T follicular helper cell (primary cell): ENCODE results near the gene LRP1.

Source experiments
- DNase-seq: peaks from one replicate; pipeline ENCODE4 v3.0.0-alpha.2; 2020; ENCODE audit warnings: low read depth
- total RNA-seq, 2 experiments: gene quantifications; one replicate each; lab custom pipeline; 2026; lab: John Stamatoyannopoulos, UW

Gene LRP1
- total RNA-seq, result 1.3 to 26.0 reads per million in 2 experiments

GRCh38 chr12:57127726-57128518 is at the start of gene LRP1:
Gene LRP1, plus strand, starts transcription at chr12:57128483. Its CDS starts 482 bp downstream, at chr12:57128965.
- peak; percentile 76 for DNase-seq

GRCh38 chr12:57078519-57079404 is 49.5 kb upstream of the LRP1 start, which contains the start of gene NEMP1:
Gene NEMP1, minus strand, starts transcription at chr12:57078791. Its CDS starts 46 bp downstream, at chr12:57078745.
- DNase-seq, result peak; percentile 95

GRCh38 chr12:57079821-57080220 is 48.5 kb upstream of the LRP1 start:
- DNase-seq, result no peak

- DNase-seq, result no peak
These were observed 47.4 kb upstream of the LRP1 start for GRCh38 chr12:57080855-57081254.

- DNase-seq, result no peak
These were observed 42.2 kb upstream of the LRP1 start for GRCh38 chr12:57085999-57086492.

GRCh38 chr12:57086493-57087009 is 41.7 kb upstream of the LRP1 start:
- peak; percentile 29 for DNase-seq

GRCh38 chr12:57087010-57087690 is 41.1 kb upstream of the LRP1 start:
- peak; percentile 92 for DNase-seq

- peak; percentile 70 for DNase-seq
These were observed 40.5 kb upstream of the LRP1 start for GRCh38 chr12:57087691-57088353.

GRCh38 chr12:57088354-57089270 is 39.7 kb upstream of the LRP1 start, which contains the start of gene NAB2:
Gene NAB2, plus strand, starts transcription at chr12:57089114. Its CDS starts 158 bp downstream, at chr12:57089272.
- peak; percentile 89 for DNase-seq

GRCh38 chr12:57089271-57090245 is 38.7 kb upstream of the LRP1 start:
- DNase-seq, result no peak

GRCh38 chr12:57090490-57090889 is 37.8 kb upstream of the LRP1 start:
- no peak for DNase-seq

GRCh38 chr12:57090924-57091637 is 37.2 kb upstream of the LRP1 start:
- no peak for DNase-seq

GRCh38 chr12:57091638-57092528 is 36.4 kb upstream of the LRP1 start:
- DNase-seq, result no peak

GRCh38 chr12:57092529-57092862 is 35.8 kb upstream of the LRP1 start:
- no peak for DNase-seq

- no peak for DNase-seq
These were observed 35.3 kb upstream of the LRP1 start for GRCh38 chr12:57092876-57093414.

- DNase-seq, result peak; percentile 47
These were observed 34.7 kb upstream of the LRP1 start for GRCh38 chr12:57093415-57094207.
